Pancreas (tissue), 10 donors: ENCODE measurements around the gene SLC49A4. TPM values are rescaled to one million over a fixed set of nuclear protein-coding genes. Genes with fewer than 3 reads are reported as not detected.

Experiments used
- ATAC-seq, 4 donors: fragments of 200-7000 bp; cut with Tn5 transposase; one replicate each; pipeline versions ENCODE4 v1.8.0 to v1.9.1; 2020; ENCODE audit warnings: mild to moderate bottlenecking in 4 of 4, moderate library complexity in 4 of 4
- DNase-seq, 6 donors: peaks; one replicate each; pipeline ENCODE4 v3.0.0-alpha.2; 2020
- FAIRE-seq: peaks from 2 replicates; lab custom pipeline; 2012; peaks lifted over from hg19 to GRCh38; lab: Jason Lieb, UNC
- H3K27ac ChIP-seq, 4 donors: fragments of 200-600 bp; sonication (generic); 1 replicate in 3 of 4; 2 replicates in 1 of 4; pipeline versions ENCODE4 v1.5.0 to v1.8.0; 2020
- H3K27me3 ChIP-seq, 4 donors: fragments of 200-600 bp; one replicate each; pipeline ENCODE4 v1.8.0; 2021
- H3K36me3 ChIP-seq, 3 donors: fragments of 200-600 bp; sonication (generic) in 1 of 3; one replicate each; pipeline versions ENCODE4 v1.5.0 to v1.8.0; 2020 to 2021
- H3K4me1 ChIP-seq, 3 donors: fragments of 200-600 bp; one replicate each; pipeline ENCODE4 v1.8.0; 2021
- H3K4me3 ChIP-seq, 4 donors: fragments of 200-600 bp; sonication (generic) in 2 of 4; one replicate each; pipeline versions ENCODE4 v1.5.0 to v1.8.0; 2020 to 2021
- H3K9me3 ChIP-seq, 4 donors: fragments of 200-600 bp; one replicate each; pipeline ENCODE4 v1.8.0; 2021
- CTCF ChIP-seq, 4 donors: fragments of 200-600 bp; sonication (generic) in 3 of 4; IDR thresholded peaks; one replicate each; pipeline versions ENCODE4 v1.5.0 to v1.8.0; 2021; ENCODE audit warnings: antibody characterized with exemption in 4 of 4
- WGBS, 2 donors: extraction: QIAGEN DNeasy Blood & Tissue Kit; methylation state at CpG; one replicate each; pipeline ENCODE4 v1.1.7; 2013; 5-methylcytosine and 5-hydroxymethylcytosine counted together
- intact Hi-C, 3 donors: fragments of 100-400 bp; cut with DNase I; formaldehyde crosslinking; loops; one replicate each; pipeline versions ENCODE4 v1.11.1 to v1.14.2; 2022
- polyA plus RNA-seq, 2 donors: library from polyadenylated mRNA; stranded (reverse); fragments of 200-250 nt; gene quantifications; one replicate each; pipeline ENCODE4 v1.2.3, GENCODE V29; 2013
- total RNA-seq, 6 donors: library from RNA; stranded (reverse); fragmentation: NEBNext Ultra II Directional in 4 of 6; extraction: Animal tissue kit (Norgen Biotek cat#: 25700) in 4 of 6; gene quantifications; one replicate each; pipeline versions ENCODE4 v1.2.1 to v1.2.4, GENCODE V29; 2021 to 2023
- donor health status: healthy with polysubstance abuse.
- donor health status: DM: no; HTN: no; CAD: no; lungs with moderate emphysema.
- donor health status: DM: no; HTN: no; CAD: no.
- donor health status: control.
- donor health status: control.
- donor health status: Bipolar disorder and iron deficiency.
- donor health status: DM: yes; HTN: yes; CAD: no.
- donor health status: DM: no; HTN: no; CAD: no.
- donor health status: DM: no; HTN: no; CAD: no.
- donor health status: DM: yes; HTN: yes; CAD: no.

SLC49A4 gene
- total and polyA plus RNA-seq, 8 donors = 3.4 to 13.7 (median 10.9) TPM

GRCh38 chr3:122755491-122755890 lies 39.4 kb upstream of the SLC49A4 start:
- no peaks in the 10 kb centered on the region for H3K27me3 ChIP-seq
- no peak for TF ChIP-seq CTCF (IDR thresholded peaks at IDR 0.05)
- DNase-seq (no peak), ATAC-seq (peak in 1 of 4 donors; percentile 45), FAIRE-seq (no peak)
- WGBS, 2 donors = 77 to 84% methylated on average over 2 of the region's 2 CpGs
- intact Hi-C loops = no loop called here
- H3K36me3 ChIP-seq = no peaks in the 10 kb centered on the region
- no peak overlapping the region for H3K4me3 ChIP-seq
- H3K27ac ChIP-seq = no peak overlapping the region
- peaks cover 8 to 12% (median 12%) of the 10 kb centered on the region in 3 donors for H3K4me1 ChIP-seq
- H3K9me3 ChIP-seq = no peaks in the 10 kb centered on the region

- peak in 3 of 4 donors; percentile 3 to 60 (median 34) for ATAC-seq
- FAIRE-seq = no peak
- H3K4me3 ChIP-seq = no peak overlapping the region
- no peak for TF ChIP-seq CTCF (IDR thresholded peaks at IDR 0.05)
- H3K9me3 ChIP-seq = no peaks in the 10 kb centered on the region
- no peak for DNase-seq
- intact Hi-C loops = no loop called here
- 81% methylated on average over 3 of the region's 3 CpGs for WGBS, 2 donors
- H3K27ac ChIP-seq = peak overlapping the region in 3 of 4 donors; percentile 15 to 33 (median 25)
- peaks cover 8 to 12% (median 12%) of the 10 kb centered on the region in 3 donors for H3K4me1 ChIP-seq
- H3K27me3 ChIP-seq = no peaks in the 10 kb centered on the region
- no peaks in the 10 kb centered on the region for H3K36me3 ChIP-seq
Measured at GRCh38 chr3:122758877-122759560, 35.9 kb upstream of the SLC49A4 start.

GRCh38 chr3:122760453-122761271 lies 34.2 kb upstream of the SLC49A4 start:
- intact Hi-C loops = no loop called here
- DNase-seq = peak in 3 of 6 donors; percentile 47 to 57 (median 54)
- peak; percentile 24 to 89 (median 79) for ATAC-seq
- no peaks in the 10 kb centered on the region for H3K27me3 ChIP-seq
- TF ChIP-seq CTCF (IDR thresholded peaks at IDR 0.05) = no peak
- peaks cover 8 to 12% (median 12%) of the 10 kb centered on the region in 3 donors for H3K4me1 ChIP-seq
- no peak for FAIRE-seq
- H3K36me3 ChIP-seq = no peaks in the 10 kb centered on the region
- H3K27ac ChIP-seq = peak overlapping the region; percentile 15 to 75 (median 67)
- no peaks in the 10 kb centered on the region for H3K9me3 ChIP-seq
- H3K4me3 ChIP-seq = no peak overlapping the region
- WGBS, 2 donors = 64 to 65% methylated on average over 3 of the region's 3 CpGs

GRCh38 chr3:122766430-122766829 lies 28.4 kb upstream of the SLC49A4 start:
- Histone ChIP-seq H3K4me1 (no peaks in the 10 kb centered on the region), H3K27ac (no peak overlapping the region), H3K9me3 (no peaks in the 10 kb centered on the region), H3K27me3 (no peaks in the 10 kb centered on the region), H3K36me3 (no peaks in the 10 kb centered on the region), H3K4me3 (no peak overlapping the region)
- intact Hi-C loops = no loop called here
- ATAC-seq (no peak), DNase-seq (no peak), FAIRE-seq (no peak)
- TF ChIP-seq CTCF (IDR thresholded peaks at IDR 0.05) = no peak
- 93 to 97% methylated on average over 3 of the region's 3 CpGs for WGBS, 2 donors
